Measurements from ENCODE around the gene SLC6A6.
"Not testable (repeated sequence)": the region's sequence is repeated elsewhere in the genome, so short reads cannot be mapped to it uniquely, and the experiment has no call there.

The SLC6A6 gene

DNA sequence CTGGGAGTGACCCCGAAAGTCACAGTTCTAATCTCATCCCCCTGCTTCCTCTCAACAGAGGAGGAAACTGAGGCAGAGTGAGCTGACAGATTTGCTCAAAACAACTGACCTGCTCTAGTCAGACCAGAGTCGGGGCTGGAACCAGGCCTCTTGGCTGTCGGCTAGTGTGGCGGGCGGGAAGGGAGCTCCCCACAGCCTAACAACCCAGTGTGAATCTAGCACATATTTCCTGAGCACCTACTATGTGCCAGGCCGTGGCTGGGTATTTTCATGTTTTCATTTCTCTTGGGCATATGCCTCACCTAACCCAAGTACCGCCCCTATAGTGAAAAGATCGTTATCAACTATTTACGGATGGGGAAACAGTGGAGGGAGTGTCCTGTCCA is 110.5 kb downstream of the SLC6A6 start:
- Histone ChIP-seq H4K91ac (ENCODE audit: low read depth, low read length) (no peak overlapping the region), H3K79me1 (ENCODE audit: low read length) (no peaks in the 10 kb centered on the region), H3K18ac (ENCODE audit: low read length) (no peak overlapping the region), H3K9ac (ENCODE audit: low read length) (no peak overlapping the region), H3K79me2 (ENCODE audit: control insufficient read depth, insufficient read depth, low read length, poor library complexity) (no peaks in the 10 kb centered on the region), H3K4me1 (ENCODE audit: control insufficient read depth in 1 of 2, insufficient read depth in 2 of 2, low read length in 2 of 2) (no peaks in the 10 kb centered on the region), H3K27me3 (ENCODE audit: insufficient read depth, low read length) (no peaks in the 10 kb centered on the region), H2AFZ (ENCODE audit: insufficient read depth, low read length, poor library complexity) (no peak overlapping the region), H3K4me2 (ENCODE audit: low read length) (no peak overlapping the region), H3K4ac (ENCODE audit: low read depth, low read length) (no peak overlapping the region), H3K4me3 (ENCODE audit: low read depth, low read length) (no peak overlapping the region), H3K23ac (ENCODE audit: low read length) (no peak overlapping the region), H4K12ac (ENCODE audit: low read depth, low read length) (no peak overlapping the region), H2AK5ac (ENCODE audit: low read length) (no peak overlapping the region), H3K9me3 (ENCODE audit: insufficient read depth, low read depth, low read length) (no peaks in the 10 kb centered on the region), H3K14ac (ENCODE audit: low read length) (no peak overlapping the region), H4K8ac (ENCODE audit: low read depth, low read length) (no peak overlapping the region), H2BK120ac (ENCODE audit: insufficient read depth, low read length, poor library complexity) (no peak overlapping the region), H3K27ac (ENCODE audit: low read depth, low read length) (no peak overlapping the region), H2BK5ac (ENCODE audit: low read depth, low read length, poor library complexity) (no peak overlapping the region), H2BK12ac (ENCODE audit: low read length) (no peak overlapping the region), H3K36me3 (ENCODE audit: control insufficient read depth in 1 of 2, insufficient read depth in 2 of 2, low read length in 2 of 2) (no peaks in the 10 kb centered on the region)
- no CpG with 5 or more reads among the region's 9 CpGs for WGBS (ENCODE audit: extremely low coverage, insufficient coverage, insufficient read length)
- DNase-seq: peak in 1 of 2 donors; percentile 46

DNA sequence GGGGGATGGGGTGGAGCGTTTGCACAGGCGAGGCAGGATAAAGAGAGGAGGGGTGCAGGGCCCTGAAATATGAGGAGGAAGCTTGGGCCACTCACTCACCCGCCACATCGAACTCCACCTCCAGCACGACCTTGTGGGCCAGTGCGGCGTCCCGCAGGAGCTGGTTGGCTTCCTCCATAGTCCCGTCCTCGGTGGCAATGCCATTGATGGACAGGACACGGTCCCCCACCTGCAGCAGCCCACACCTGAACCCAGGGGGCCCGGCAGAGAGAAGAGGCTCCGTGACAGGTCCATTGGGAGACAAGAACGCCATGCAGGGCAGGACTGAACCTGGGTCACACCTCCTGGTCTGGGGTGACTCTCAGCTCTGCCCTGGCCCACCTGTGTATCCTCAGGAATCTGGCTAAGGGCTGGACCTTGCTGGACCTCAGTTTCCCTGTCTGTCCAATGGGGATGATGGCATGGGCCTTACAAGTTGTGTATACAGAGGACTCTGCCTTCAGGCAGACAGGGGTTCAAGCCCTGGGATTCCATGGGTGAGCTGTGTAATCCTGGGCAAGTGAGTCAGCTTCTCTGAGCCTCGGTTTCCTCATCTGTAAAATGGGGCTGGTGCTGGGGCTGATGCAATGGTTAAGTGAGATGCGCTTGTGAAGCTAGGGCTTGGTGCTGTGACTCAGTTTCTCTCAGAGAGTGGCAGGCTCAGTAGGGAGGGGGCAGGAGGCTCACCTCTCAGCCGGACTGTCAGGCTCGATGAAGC is 111.3 kb downstream of the SLC6A6 start:
- Histone ChIP-seq H2BK5ac (ENCODE audit: low read depth, low read length, poor library complexity) (no peak overlapping the region), H3K4me2 (ENCODE audit: low read length) (no peak overlapping the region), H2AFZ (ENCODE audit: insufficient read depth, low read length, poor library complexity) (no peak overlapping the region), H3K36me3 (ENCODE audit: control insufficient read depth in 1 of 2, insufficient read depth in 2 of 2, low read length in 2 of 2) (no peaks in the 10 kb centered on the region), H3K4me3 (ENCODE audit: low read depth, low read length) (no peak overlapping the region), H3K79me1 (ENCODE audit: low read length) (no peaks in the 10 kb centered on the region), H3K9ac (ENCODE audit: low read length) (no peak overlapping the region), H3K9me3 (ENCODE audit: insufficient read depth, low read depth, low read length) (no peaks in the 10 kb centered on the region), H4K8ac (ENCODE audit: low read depth, low read length) (no peak overlapping the region), H2BK12ac (ENCODE audit: low read length) (no peak overlapping the region), H3K4me1 (ENCODE audit: control insufficient read depth in 1 of 2, insufficient read depth in 2 of 2, low read length in 2 of 2) (no peaks in the 10 kb centered on the region), H4K12ac (ENCODE audit: low read depth, low read length) (no peak overlapping the region), H2BK120ac (ENCODE audit: insufficient read depth, low read length, poor library complexity) (no peak overlapping the region), H3K4ac (ENCODE audit: low read depth, low read length) (no peak overlapping the region), H2AK5ac (ENCODE audit: low read length) (no peak overlapping the region), H4K91ac (ENCODE audit: low read depth, low read length) (no peak overlapping the region), H3K27ac (ENCODE audit: low read depth, low read length) (no peak overlapping the region), H3K14ac (ENCODE audit: low read length) (no peak overlapping the region), H3K23ac (ENCODE audit: low read length) (no peak overlapping the region), H3K18ac (ENCODE audit: low read length) (no peak overlapping the region), H3K27me3 (ENCODE audit: insufficient read depth, low read length) (no peaks in the 10 kb centered on the region), H3K79me2 (ENCODE audit: control insufficient read depth, insufficient read depth, low read length, poor library complexity) (no peaks in the 10 kb centered on the region)
- DNase-seq: no peak
- no CpG with 5 or more reads among the region's 18 CpGs for WGBS (ENCODE audit: extremely low coverage, insufficient coverage, insufficient read length)

GRCh38 chr3:14514323-14514720 is 111.9 kb downstream of the SLC6A6 start:
- Histone ChIP-seq H2BK120ac (ENCODE audit: insufficient read depth, low read length, poor library complexity) (no peak overlapping the region), H3K36me3 (ENCODE audit: control insufficient read depth in 1 of 2, insufficient read depth in 2 of 2, low read length in 2 of 2) (no peaks in the 10 kb centered on the region), H3K14ac (ENCODE audit: low read length) (no peak overlapping the region), H2AK5ac (ENCODE audit: low read length) (no peak overlapping the region), H3K4ac (ENCODE audit: low read depth, low read length) (no peak overlapping the region), H2BK12ac (ENCODE audit: low read length) (no peak overlapping the region), H2BK5ac (ENCODE audit: low read depth, low read length, poor library complexity) (no peak overlapping the region), H3K4me1 (ENCODE audit: control insufficient read depth in 1 of 2, insufficient read depth in 2 of 2, low read length in 2 of 2) (no peaks in the 10 kb centered on the region), H3K79me1 (ENCODE audit: low read length) (no peaks in the 10 kb centered on the region), H3K9ac (ENCODE audit: low read length) (no peak overlapping the region), H3K18ac (ENCODE audit: low read length) (no peak overlapping the region), H3K27ac (ENCODE audit: low read depth, low read length) (no peak overlapping the region), H3K79me2 (ENCODE audit: control insufficient read depth, insufficient read depth, low read length, poor library complexity) (no peaks in the 10 kb centered on the region), H4K12ac (ENCODE audit: low read depth, low read length) (no peak overlapping the region), H3K9me3 (ENCODE audit: insufficient read depth, low read depth, low read length) (no peaks in the 10 kb centered on the region), H3K4me2 (ENCODE audit: low read length) (no peak overlapping the region), H4K91ac (ENCODE audit: low read depth, low read length) (no peak overlapping the region), H3K23ac (ENCODE audit: low read length) (no peak overlapping the region), H3K27me3 (ENCODE audit: insufficient read depth, low read length) (no peaks in the 10 kb centered on the region), H4K8ac (ENCODE audit: low read depth, low read length) (no peak overlapping the region), H3K4me3 (ENCODE audit: low read depth, low read length) (no peak overlapping the region), H2AFZ (ENCODE audit: insufficient read depth, low read length, poor library complexity) (no peak overlapping the region)
- no CpG with 5 or more reads among the region's 17 CpGs for WGBS (ENCODE audit: extremely low coverage, insufficient coverage, insufficient read length)
- DNase-seq: no peak

- H3K27ac ChIP-seq (ENCODE audit: low read depth, low read length); H4K12ac ChIP-seq (ENCODE audit: low read depth, low read length); H3K79me1 ChIP-seq (ENCODE audit: low read length); H3K9me3 ChIP-seq (ENCODE audit: insufficient read depth, low read depth, low read length); H3K23ac ChIP-seq (ENCODE audit: low read length); H3K18ac ChIP-seq (ENCODE audit: low read length); H3K27me3 ChIP-seq (ENCODE audit: insufficient read depth, low read length); H3K79me2 ChIP-seq (ENCODE audit: control insufficient read depth, insufficient read depth, low read length, poor library complexity); H2BK12ac ChIP-seq (ENCODE audit: low read length); H3K14ac ChIP-seq (ENCODE audit: low read length); H3K4me3 ChIP-seq (ENCODE audit: low read depth, low read length); DNase-seq; H2AK5ac ChIP-seq (ENCODE audit: low read length); H3K4ac ChIP-seq (ENCODE audit: low read depth, low read length); H4K91ac ChIP-seq (ENCODE audit: low read depth, low read length); H3K4me2 ChIP-seq (ENCODE audit: low read length); H4K8ac ChIP-seq (ENCODE audit: low read depth, low read length); H2BK120ac ChIP-seq (ENCODE audit: insufficient read depth, low read length, poor library complexity); H3K36me3 ChIP-seq (ENCODE audit: control insufficient read depth in 1 of 2, insufficient read depth in 2 of 2, low read length in 2 of 2); H2AFZ ChIP-seq (ENCODE audit: insufficient read depth, low read length, poor library complexity); H2BK5ac ChIP-seq (ENCODE audit: low read depth, low read length, poor library complexity); H3K9ac ChIP-seq (ENCODE audit: low read length); H3K4me1 ChIP-seq (ENCODE audit: control insufficient read depth in 1 of 2, insufficient read depth in 2 of 2, low read length in 2 of 2): not testable (repeated sequence)
- no CpG with 5 or more reads among the region's 11 CpGs for WGBS (ENCODE audit: extremely low coverage, insufficient coverage, insufficient read length)
Measured at GRCh38 chr3:14515526-14515925, 113.1 kb downstream of the SLC6A6 start.
